IMR-90 (cell line): ENCODE results near the gene ARF3. TPM values are rescaled to one million over a fixed set of nuclear protein-coding genes. Genes with fewer than 3 reads are reported as not detected.

Source experiments
- ATAC-seq: fragments of 200-7000 bp; cut with Tn5 transposase; 2 replicates; pipeline ENCODE4 v1.9.1; 2020; ENCODE audit warnings: low read depth, mild to moderate bottlenecking, moderate library complexity
- BruUV-seq: library from RNA; stranded (reverse); fragments of 400-500 nt; replicated peaks from 2 replicates; lab custom pipeline; 2021; lab: Mats Ljungman, UMichigan
- CTCF ChIA-PET: fragments of 300-600 bp; formaldehyde crosslinking; extraction: SDS; loops from one replicate; lab custom pipeline; 2021; ENCODE audit warnings: antibody characterized with exemption; lab: Yijun Ruan, JAX
- POLR2A ChIA-PET: fragments of 300-600 bp; sonication (Branson Sonifier 250); formaldehyde crosslinking; loops from one replicate; lab custom pipeline; 2022; ENCODE audit warnings: antibody characterized with exemption; ENCODE audit not compliant: unreplicated experiment; lab: Charles Lee
- DNase-seq: peaks from one replicate; pipeline ENCODE4 v3.0.0; 2013
- H2AFZ ChIP-seq: replicated peaks from 2 replicates; pipeline ENCODE3; 2013; ENCODE audit warnings: low read length, mild to moderate bottlenecking; ENCODE audit not compliant: poor library complexity
- H2AK5ac ChIP-seq: 2 replicates; pipeline ENCODE4 v1.6.1; 2013; ENCODE audit warnings: low read depth, low read length, inconsistent platforms
- H2AK9ac ChIP-seq: replicated peaks from 2 replicates; pipeline ENCODE3; 2013; ENCODE audit warnings: mild to moderate bottlenecking, low read depth, low read length, moderate library complexity; ENCODE audit not compliant: poor library complexity
- H2BK120ac ChIP-seq: 2 replicates; pipeline ENCODE4 v1.6.1; 2013; ENCODE audit warnings: low read depth, low read length, inconsistent platforms
- H2BK15ac ChIP-seq: 3 replicates; pipeline ENCODE4 v1.6.1; 2013; ENCODE audit warnings: low read depth, low read length, inconsistent platforms
- H2BK20ac ChIP-seq: 2 replicates; pipeline ENCODE4 v1.6.1; 2013; ENCODE audit warnings: low read depth, mild to moderate bottlenecking, inconsistent platforms, low read length, moderate library complexity
- H2BK5ac ChIP-seq: 2 replicates; pipeline ENCODE4 v1.6.1; 2013; ENCODE audit warnings: mild to moderate bottlenecking, low read depth, low read length, inconsistent platforms; ENCODE audit not compliant: poor library complexity, severe bottlenecking
- H3K14ac ChIP-seq: replicated peaks from 2 replicates; pipeline ENCODE4 v1.6.1; 2013; ENCODE audit warnings: low read depth, low read length, inconsistent platforms
- H3K18ac ChIP-seq: 2 replicates; pipeline ENCODE4 v1.6.1; 2013; ENCODE audit warnings: low read depth, low read length, control low read depth
- H3K23ac ChIP-seq: 2 replicates; pipeline ENCODE4 v1.6.1; 2013; ENCODE audit warnings: low read depth, low read length, inconsistent platforms
- H3K27ac ChIP-seq: 2 replicates; pipeline ENCODE4 v1.5.1; 2013; ENCODE audit warnings: mild to moderate bottlenecking, control low read depth, low read length; ENCODE audit not compliant: insufficient read depth
- H3K27me3 ChIP-seq: 2 replicates; pipeline ENCODE4 v1.6.1; 2013; ENCODE audit warnings: low read length; ENCODE audit not compliant: control insufficient read depth, insufficient read depth
- H3K36me3 ChIP-seq: 2 replicates; pipeline ENCODE4 v1.6.1; 2013; ENCODE audit warnings: low read length, mixed read lengths; ENCODE audit not compliant: control insufficient read depth, insufficient read depth
- H3K4ac ChIP-seq: 2 replicates; pipeline ENCODE4 v1.6.1; 2013; ENCODE audit warnings: low read depth, low read length, inconsistent platforms
- H3K4me1 ChIP-seq: 2 replicates; pipeline ENCODE4 v1.6.1; 2013; ENCODE audit warnings: low read length, mixed read lengths; ENCODE audit not compliant: control insufficient read depth, insufficient read depth
- H3K4me2 ChIP-seq: 2 replicates; pipeline ENCODE4 v1.6.1; 2013; ENCODE audit warnings: low read depth, mild to moderate bottlenecking, control low read depth, low read length, moderate library complexity
- H3K4me3 ChIP-seq: 2 replicates; pipeline ENCODE4 v1.5.1; 2013; ENCODE audit warnings: low read depth, mild to moderate bottlenecking, control low read depth, low read length, moderate library complexity; ENCODE audit not compliant: insufficient read depth
- H3K56ac ChIP-seq: 2 replicates; pipeline ENCODE4 v1.6.1; 2013; ENCODE audit warnings: low read length, inconsistent platforms; ENCODE audit not compliant: insufficient read depth; ENCODE audit errors: extremely low read depth
- H3K79me1 ChIP-seq, 2 experiments: 2 replicates each; pipeline ENCODE4 v1.6.1; 2013; ENCODE audit warnings: low read length in 2 of 2, inconsistent platforms in 1 of 2, low read depth in 1 of 2
- H3K9ac ChIP-seq: 2 replicates; pipeline ENCODE4 v1.6.1; 2013; ENCODE audit warnings: low read depth, low read length, control low read depth
- H3K9me1 ChIP-seq: 2 replicates; pipeline ENCODE4 v1.6.1; 2013; ENCODE audit warnings: low read length, inconsistent platforms; ENCODE audit not compliant: insufficient read depth
- H3K9me3 ChIP-seq: 2 replicates; pipeline ENCODE4 v1.6.1; 2013; ENCODE audit warnings: low read length; ENCODE audit not compliant: control insufficient read depth, insufficient read depth
- H4K20me1 ChIP-seq: 2 replicates; pipeline ENCODE4 v1.6.1; 2013; ENCODE audit warnings: low read length, inconsistent platforms; ENCODE audit not compliant: insufficient read depth
- H4K5ac ChIP-seq: 2 replicates; pipeline ENCODE4 v1.6.1; 2013; ENCODE audit warnings: mild to moderate bottlenecking, low read depth, low read length, control low read depth
- H4K8ac ChIP-seq, 2 experiments: 2 replicates each; pipeline ENCODE4 v1.6.1; 2013; ENCODE audit warnings: low read depth in 2 of 2, low read length in 2 of 2, control low read depth in 1 of 2, inconsistent platforms in 1 of 2
- H4K91ac ChIP-seq: 2 replicates; pipeline ENCODE4 v1.6.1; 2013; ENCODE audit warnings: low read depth, low read length, inconsistent platforms; ENCODE audit not compliant: insufficient read depth
- BHLHE40 ChIP-seq: fragments of 150-350 bp; IDR thresholded peaks from 2 replicates; pipeline ENCODE4 v1.6.1; 2016; ENCODE audit warnings: mild to moderate bottlenecking, low read depth, low read length
- CEBPB ChIP-seq: IDR thresholded peaks from 2 replicates; pipeline ENCODE4 v1.6.1; 2012; ENCODE audit warnings: low read depth, low read length, improper control_type of control experiment
- CHD1 ChIP-seq: IDR thresholded peaks from 2 replicates; pipeline ENCODE4 v1.6.1; 2012; ENCODE audit warnings: low read depth, low read length, improper control_type of control experiment
- CTCF ChIP-seq: conservative IDR thresholded peaks from 2 replicates; pipeline ENCODE4 v1.5.1; 2012; ENCODE audit warnings: mild to moderate bottlenecking, low read depth, low read length, improper control_type of control experiment
- ELK1 ChIP-seq: fragments of 150-350 bp; IDR thresholded peaks from 2 replicates; pipeline ENCODE4 v1.6.1; 2016; ENCODE audit warnings: low read depth, mild to moderate bottlenecking, low read length, moderate library complexity, borderline replicate concordance
- FOS ChIP-seq: fragments of 150-350 bp; IDR thresholded peaks from 2 replicates; pipeline ENCODE4 v1.6.1; 2016; ENCODE audit warnings: low read depth, low read length
- MAFK ChIP-seq: IDR thresholded peaks from 2 replicates; pipeline ENCODE4 v1.6.1; 2012; ENCODE audit warnings: low read depth, low read length, improper control_type of control experiment
- MAZ ChIP-seq: IDR thresholded peaks from 2 replicates; pipeline ENCODE4 v1.6.1; 2012; ENCODE audit warnings: low read depth, mild to moderate bottlenecking, low read length, improper control_type of control experiment, moderate library complexity, borderline replicate concordance
- MXI1 ChIP-seq: IDR thresholded peaks from 2 replicates; pipeline ENCODE4 v1.6.1; 2012; ENCODE audit warnings: low read depth, mild to moderate bottlenecking, low read length, moderate library complexity, borderline replicate concordance
- NFE2L2 ChIP-seq: fragments of 150-350 bp; IDR thresholded peaks from 2 replicates; pipeline ENCODE4 v1.6.1; 2016; ENCODE audit warnings: low read depth, mild to moderate bottlenecking, low read length
- POLR2A ChIP-seq: IDR thresholded peaks from 2 replicates; pipeline ENCODE4 v1.6.1; 2012; ENCODE audit warnings: mild to moderate bottlenecking, low read depth, low read length
- RAD21 ChIP-seq: IDR thresholded peaks from 2 replicates; pipeline ENCODE4 v1.6.1; 2012; ENCODE audit warnings: low read length, improper control_type of control experiment
- RCOR1 ChIP-seq: IDR thresholded peaks from 2 replicates; pipeline ENCODE4 v1.6.1; 2012; ENCODE audit warnings: mild to moderate bottlenecking, low read length, improper control_type of control experiment; ENCODE audit not compliant: insufficient replicate concordance
- RFX5 ChIP-seq: IDR thresholded peaks from 2 replicates; pipeline ENCODE4 v1.8.0; 2012; ENCODE audit warnings: low read depth, mild to moderate bottlenecking, low read length, moderate library complexity
- SMC3 ChIP-seq: fragments of 150-350 bp; IDR thresholded peaks from 2 replicates; pipeline ENCODE4 v1.6.1; 2016; ENCODE audit warnings: low read depth, mild to moderate bottlenecking, antibody characterized with exemption, low read length, moderate library complexity
- whole genome bisulfite sequencing, 2 experiments: methylation state at CpG; one replicate each; pipeline versions ENCODE4 v1.1.5 to v1.1.7; 2013; ENCODE audit warnings: missing lambda C conversion rate in 2 of 2; ENCODE audit not compliant: insufficient read length in 1 of 2; ENCODE audit errors: extremely low coverage in 2 of 2; 5-methylcytosine and 5-hydroxymethylcytosine counted together
- dilution Hi-C: fragments of 300-500 bp; cut with HindIII; formaldehyde crosslinking; loops from one replicate; pipeline ENCODE4 v1.14.3; 2018; ENCODE audit warnings: low sequenced_read_pairs; ENCODE audit not compliant: unreplicated experiment
- in situ Hi-C: fragments of 300-500 bp; cut with MboI; formaldehyde crosslinking; loops from 3 replicates; pipeline ENCODE4 v1.14.3; 2019; ENCODE audit warnings: low sequenced_read_pairs, inconsistent platforms, mixed read lengths
- intact Hi-C: fragments of 100-400 bp; cut with micrococcal nuclease; formaldehyde crosslinking; loops from 2 replicates; pipeline ENCODE4 v1.10.0; 2022
- polyA plus RNA-seq, 3 experiments: library from polyadenylated mRNA; depleted of rRNA; stranded (reverse); fragments of >200 nt; gene quantifications; 2 replicates each; pipeline ENCODE4 v1.2.3, GENCODE V29; 2012; ENCODE audit warnings: low replicate concordance in 1 of 3
- total RNA-seq: library from RNA; depleted of rRNA; stranded (reverse); fragments of >200 nt; gene quantifications from 2 replicates; pipeline ENCODE4 v1.2.3, GENCODE V29; 2012
- TF ChIP-seq, protein P1 (sequence below): fragments of 150-350 bp; IDR thresholded peaks from 2 replicates; pipeline ENCODE4 v1.6.1; 2017; ENCODE audit warnings: mild to moderate bottlenecking, antibody characterized with exemption, low read length, low read depth

Gene ARF3
- total and polyA plus RNA-seq, 2 of the 4 experiments (the other 2 are of a cell fraction) = 97.7 to 198 TPM

DNA sequence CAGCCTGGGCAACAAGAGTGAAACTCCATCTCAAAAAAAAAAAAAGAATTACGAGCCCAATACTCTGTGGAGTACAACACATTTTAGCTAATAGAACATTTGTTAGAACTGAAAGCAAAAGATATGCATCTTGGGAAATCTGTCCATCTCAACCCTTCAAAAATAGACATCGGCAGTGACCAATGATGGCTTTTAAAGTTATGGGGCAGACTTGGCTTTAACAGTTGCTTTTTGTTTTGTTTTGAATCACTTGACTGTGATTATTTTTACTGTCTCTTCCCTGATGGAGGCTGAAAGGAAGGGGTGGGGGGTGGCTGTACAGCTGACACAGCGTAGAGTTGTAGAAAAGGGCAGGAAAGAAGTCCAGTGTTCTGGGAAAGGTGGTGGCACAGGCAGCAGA is 34.2 kb downstream of the ARF3 start:
- POLR2A ChIA-PET = no interaction called here
- peaks cover 20% of the 10 kb centered on the region for H3K4me1 ChIP-seq

More for the DNA sequence above, 34.2 kb downstream of the ARF3 start:
- H3K36me3 ChIP-seq = peaks cover 15% of the 10 kb centered on the region
- H2BK15ac ChIP-seq = no peak overlapping the region
- H3K18ac ChIP-seq = no peak overlapping the region
- H2BK20ac ChIP-seq = no peak overlapping the region
- no peak overlapping the region for H4K91ac ChIP-seq
- H3K56ac ChIP-seq = no peak overlapping the region
- in situ Hi-C loops (no loop called here), intact Hi-C loops (no loop called here), dilution Hi-C loops (no loop called here)
- H2AK9ac ChIP-seq = no peak overlapping the region
- no peak for ATAC-seq
- H3K79me1 ChIP-seq = peaks cover 11 to 36% of the 10 kb centered on the region in 2 experiments; a peak in 3 of 4 replicates
- H3K23ac ChIP-seq = no peak overlapping the region
- no peak overlapping the region for H3K27ac ChIP-seq
- no TSS peak for BruUV-seq
- no peak overlapping the region for H3K9ac ChIP-seq
- no peak overlapping the region for H2AK5ac ChIP-seq
- CTCF ChIA-PET = interaction anchor here (0.6 kb wide), 1 partner anchor 19 kb away, joined by 5 read pairs; a partner anchor contains a TSS
- no peak overlapping the region for H3K4me3 ChIP-seq
- H3K4me2 ChIP-seq = no peak overlapping the region
- no peak overlapping the region for H2AFZ ChIP-seq
- no peak overlapping the region for H3K4ac ChIP-seq
- no peak for DNase-seq
- no peaks in the 10 kb centered on the region for H3K9me3 ChIP-seq
- peaks cover 26% of the 10 kb centered on the region for H4K20me1 ChIP-seq
- H3K27me3 ChIP-seq = no peaks in the 10 kb centered on the region
- no peak overlapping the region for H2BK5ac ChIP-seq
- peaks cover 30% of the 10 kb centered on the region for H3K9me1 ChIP-seq
- no peak overlapping the region for H3K14ac ChIP-seq
- no peak overlapping the region for H4K5ac ChIP-seq
- no CpG with 5 or more reads among the region's 3 CpGs for WGBS, 2 experiments
- TF ChIP-seq CTCF (no peak), RAD21 (no peak), POLR2A (no peak), MAFK (no peak), NFE2L2 (no peak), ELK1 (no peak), MAZ (no peak), RCOR1 (no peak), CHD1 (no peak), MXI1 (no peak), RFX5 (no peak), FOS (no peak), SMC3 (no peak), BHLHE40 (no peak), CEBPB (no peak)
- TF ChIP-seq, protein P1, sequence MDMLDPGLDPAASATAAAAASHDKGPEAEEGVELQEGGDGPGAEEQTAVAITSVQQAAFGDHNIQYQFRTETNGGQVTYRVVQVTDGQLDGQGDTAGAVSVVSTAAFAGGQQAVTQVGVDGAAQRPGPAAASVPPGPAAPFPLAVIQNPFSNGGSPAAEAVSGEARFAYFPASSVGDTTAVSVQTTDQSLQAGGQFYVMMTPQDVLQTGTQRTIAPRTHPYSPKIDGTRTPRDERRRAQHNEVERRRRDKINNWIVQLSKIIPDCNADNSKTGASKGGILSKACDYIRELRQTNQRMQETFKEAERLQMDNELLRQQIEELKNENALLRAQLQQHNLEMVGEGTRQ = no peak
- H4K8ac ChIP-seq = no peak overlapping the region
- H2BK120ac ChIP-seq = no peak overlapping the region
